ENCODE results near the gene ST3GAL3.

- TF ChIP-seq ZNF416 (tag by site-specific recombination; IDR thresholded peaks at IDR 0.05) (no peak), ZBTB48 (tag by site-specific recombination; IDR thresholded peaks at IDR 0.05) (no peak), ZNF792 (tag by site-specific recombination; IDR thresholded peaks at IDR 0.05) (no peak), ZNF660 (tag by site-specific recombination; IDR thresholded peaks at IDR 0.05) (no peak), ZNF350 (tag by site-specific recombination; IDR thresholded peaks at IDR 0.05) (no peak), IKZF3 (tag by site-specific recombination; IDR thresholded peaks at IDR 0.05) (no peak), ZNF704 (tag by site-specific recombination; IDR thresholded peaks at IDR 0.05) (no peak), YY1 (tag by site-specific recombination; IDR thresholded peaks at IDR 0.05) (no peak)
- TF ChIP-seq, protein P1, sequence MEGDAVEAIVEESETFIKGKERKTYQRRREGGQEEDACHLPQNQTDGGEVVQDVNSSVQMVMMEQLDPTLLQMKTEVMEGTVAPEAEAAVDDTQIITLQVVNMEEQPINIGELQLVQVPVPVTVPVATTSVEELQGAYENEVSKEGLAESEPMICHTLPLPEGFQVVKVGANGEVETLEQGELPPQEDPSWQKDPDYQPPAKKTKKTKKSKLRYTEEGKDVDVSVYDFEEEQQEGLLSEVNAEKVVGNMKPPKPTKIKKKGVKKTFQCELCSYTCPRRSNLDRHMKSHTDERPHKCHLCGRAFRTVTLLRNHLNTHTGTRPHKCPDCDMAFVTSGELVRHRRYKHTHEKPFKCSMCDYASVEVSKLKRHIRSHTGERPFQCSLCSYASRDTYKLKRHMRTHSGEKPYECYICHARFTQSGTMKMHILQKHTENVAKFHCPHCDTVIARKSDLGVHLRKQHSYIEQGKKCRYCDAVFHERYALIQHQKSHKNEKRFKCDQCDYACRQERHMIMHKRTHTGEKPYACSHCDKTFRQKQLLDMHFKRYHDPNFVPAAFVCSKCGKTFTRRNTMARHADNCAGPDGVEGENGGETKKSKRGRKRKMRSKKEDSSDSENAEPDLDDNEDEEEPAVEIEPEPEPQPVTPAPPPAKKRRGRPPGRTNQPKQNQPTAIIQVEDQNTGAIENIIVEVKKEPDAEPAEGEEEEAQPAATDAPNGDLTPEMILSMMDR (tag by site-specific recombination; IDR thresholded peaks at IDR 0.05) = no peak
- TF ChIP-seq, protein P2, sequence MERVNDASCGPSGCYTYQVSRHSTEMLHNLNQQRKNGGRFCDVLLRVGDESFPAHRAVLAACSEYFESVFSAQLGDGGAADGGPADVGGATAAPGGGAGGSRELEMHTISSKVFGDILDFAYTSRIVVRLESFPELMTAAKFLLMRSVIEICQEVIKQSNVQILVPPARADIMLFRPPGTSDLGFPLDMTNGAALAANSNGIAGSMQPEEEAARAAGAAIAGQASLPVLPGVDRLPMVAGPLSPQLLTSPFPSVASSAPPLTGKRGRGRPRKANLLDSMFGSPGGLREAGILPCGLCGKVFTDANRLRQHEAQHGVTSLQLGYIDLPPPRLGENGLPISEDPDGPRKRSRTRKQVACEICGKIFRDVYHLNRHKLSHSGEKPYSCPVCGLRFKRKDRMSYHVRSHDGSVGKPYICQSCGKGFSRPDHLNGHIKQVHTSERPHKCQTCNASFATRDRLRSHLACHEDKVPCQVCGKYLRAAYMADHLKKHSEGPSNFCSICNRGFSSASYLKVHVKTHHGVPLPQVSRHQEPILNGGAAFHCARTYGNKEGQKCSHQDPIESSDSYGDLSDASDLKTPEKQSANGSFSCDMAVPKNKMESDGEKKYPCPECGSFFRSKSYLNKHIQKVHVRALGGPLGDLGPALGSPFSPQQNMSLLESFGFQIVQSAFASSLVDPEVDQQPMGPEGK (tag by site-specific recombination; IDR thresholded peaks at IDR 0.05) = no peak
Observed at GRCh38 chr1:43729816-43730463, 22.6 kb downstream of the ST3GAL3 start.
